Measurements from ENCODE around the gene TLE1.
"Not testable (repeated sequence)": the region's sequence is repeated elsewhere in the genome, so short reads cannot be mapped to it uniquely, and the experiment has no call there.

Gene TLE1

GRCh38 chr9:81652058-81652687 lies 37.2 kb downstream of the TLE1 start:
- no peak for DNase-seq

GRCh38 chr9:81650586-81651515 lies 38.5 kb downstream of the TLE1 start:
- DNase-seq: no peak

DNA sequence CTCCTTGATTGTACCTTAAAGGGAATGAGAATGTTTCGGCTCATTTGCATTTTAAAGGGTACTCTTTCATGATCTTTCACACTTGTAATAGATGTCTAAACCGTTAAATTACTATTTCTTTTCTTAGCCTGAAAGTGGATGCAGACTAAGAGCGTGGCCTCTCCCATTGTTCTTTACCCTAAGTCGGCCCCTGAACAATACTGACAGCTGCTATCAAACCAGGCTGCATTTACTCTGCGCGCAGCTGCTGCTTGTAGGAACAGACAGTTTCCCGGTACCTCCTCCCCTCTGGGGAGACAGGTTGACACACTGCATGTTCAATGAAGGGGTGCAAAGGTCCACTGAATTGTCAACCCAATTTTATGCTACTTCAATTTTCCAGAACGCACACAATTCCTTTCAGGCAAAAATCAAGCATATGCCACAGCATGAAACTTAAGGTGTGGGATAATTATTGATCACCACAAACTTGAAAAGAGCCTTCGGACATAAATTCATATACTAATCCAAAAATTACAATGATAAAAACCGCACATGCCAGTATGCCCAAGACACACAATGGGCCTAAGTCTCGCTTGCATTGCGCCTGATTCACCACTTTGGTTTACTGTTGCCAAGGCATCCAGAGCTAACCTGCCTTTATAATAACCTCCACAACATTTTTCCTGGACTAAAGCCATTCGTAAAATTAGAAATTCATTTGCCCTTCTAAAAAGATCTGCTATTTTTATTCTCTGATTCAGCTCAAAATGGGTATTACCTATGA lies 39.7 kb downstream of the TLE1 start:
- DNase-seq: no peak

DNA sequence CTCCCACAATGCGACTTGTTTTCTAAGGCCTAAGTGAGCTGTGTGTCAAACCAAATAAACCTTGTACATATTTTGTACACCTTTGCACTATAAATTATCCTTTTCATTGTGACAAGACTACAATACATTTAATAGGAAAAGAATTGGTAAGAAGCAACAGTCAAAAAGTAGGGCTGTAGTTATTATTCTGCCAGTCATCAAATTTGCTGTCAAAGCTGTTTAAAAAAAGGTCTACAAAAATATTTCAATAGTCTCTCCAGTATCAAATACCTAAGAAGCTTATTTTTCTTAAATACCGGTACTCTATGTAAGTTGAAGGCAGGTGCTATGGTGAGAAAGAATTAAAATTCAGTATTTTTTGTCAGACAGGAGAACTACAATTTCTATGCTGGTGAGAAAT lies 40.5 kb downstream of the TLE1 start:
- DNase-seq: no peak

- no peak for DNase-seq
Measured at GRCh38 chr9:81646337-81646736, 43.0 kb downstream of the TLE1 start.

GRCh38 chr9:81644513-81644912 lies 44.8 kb downstream of the TLE1 start:
- DNase-seq: not testable (repeated sequence)

DNA sequence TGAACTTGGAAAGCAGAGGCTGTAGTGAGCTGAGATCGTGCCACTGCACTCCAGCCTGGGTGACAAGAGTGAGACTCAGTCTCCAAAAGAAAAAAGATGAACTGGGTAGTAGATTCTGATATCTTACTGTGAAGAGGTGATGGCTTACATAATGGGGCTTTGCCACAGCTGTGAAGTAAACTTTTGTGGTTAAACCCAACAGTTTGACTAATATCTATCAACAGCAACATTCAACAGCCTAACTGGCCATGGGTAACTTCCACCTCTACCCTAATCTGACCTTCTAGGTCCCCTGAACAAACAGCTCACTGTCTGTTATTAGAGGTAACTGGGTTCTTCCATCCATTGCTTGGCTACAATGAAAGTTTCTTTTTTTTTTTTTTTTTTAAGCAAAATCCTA lies 52.1 kb downstream of the TLE1 start:
- no peak for DNase-seq

GRCh38 chr9:81636255-81636599 lies 53.1 kb downstream of the TLE1 start:
- no peak for DNase-seq

DNA sequence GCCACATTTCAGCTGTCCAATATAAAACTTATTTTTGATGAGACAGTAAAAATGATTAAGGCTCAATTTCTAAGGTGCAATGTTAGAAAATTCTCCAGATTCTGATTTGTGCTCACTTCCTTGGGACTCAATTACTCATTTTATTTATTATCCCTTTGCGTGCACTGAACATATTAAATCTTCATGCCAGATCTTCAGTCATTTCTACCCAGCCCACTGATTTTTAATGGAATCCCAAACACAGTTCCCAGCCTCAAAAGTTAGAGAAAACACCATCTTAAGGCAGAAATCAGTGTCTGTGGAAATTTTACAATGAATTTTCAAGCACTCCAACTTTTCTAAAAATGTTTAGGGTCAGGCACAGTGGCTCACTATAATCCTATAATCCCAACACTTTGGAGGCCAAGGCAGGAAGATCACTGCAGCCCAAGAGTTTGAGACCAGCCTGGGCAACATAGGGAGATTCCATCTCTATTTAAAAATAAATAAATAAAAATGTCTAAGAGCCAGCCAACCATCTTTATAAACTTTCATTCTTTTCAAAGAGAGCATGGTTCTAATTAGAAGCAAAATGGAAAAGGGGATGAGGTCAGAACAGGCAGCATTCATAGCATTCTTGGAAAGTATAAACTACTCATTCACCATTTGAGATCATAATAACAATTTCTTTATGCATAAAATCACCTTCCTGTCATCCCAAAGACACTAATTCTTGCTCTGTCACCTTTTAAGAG lies 53.7 kb downstream of the TLE1 start:
- DNase-seq: no peak

DNA sequence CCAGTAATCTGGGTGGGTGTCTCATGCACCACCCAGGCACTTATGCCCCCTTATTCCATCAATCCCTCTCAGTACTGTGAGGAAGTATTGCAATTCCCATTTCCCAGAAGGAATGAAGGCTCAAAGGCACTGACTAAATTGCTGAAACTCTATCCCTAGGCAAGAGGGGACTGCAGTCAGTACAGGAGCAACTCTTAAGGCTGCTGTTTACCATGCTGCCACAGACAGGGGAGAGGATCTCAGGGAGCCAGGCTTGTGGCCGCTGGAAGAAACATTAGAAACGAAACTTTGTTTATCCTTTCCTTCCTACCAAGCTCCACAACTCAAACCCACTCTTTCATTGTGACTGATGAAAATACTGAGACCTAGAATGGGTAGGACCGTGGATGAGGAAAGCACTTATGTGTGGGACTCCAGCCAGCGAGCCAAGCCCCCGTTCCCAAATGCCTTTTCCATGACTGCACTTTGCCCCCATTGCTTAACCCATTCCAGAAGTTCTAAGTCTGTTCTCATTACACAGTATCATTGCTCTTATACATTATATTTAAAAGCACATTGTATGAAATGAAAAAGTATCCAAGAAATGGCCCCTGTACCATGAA lies 54.3 kb downstream of the TLE1 start:
- DNase-seq: no peak

- DNase-seq: no peak
Measured at GRCh38 chr9:81633952-81634854, 55.1 kb downstream of the TLE1 start.

DNA sequence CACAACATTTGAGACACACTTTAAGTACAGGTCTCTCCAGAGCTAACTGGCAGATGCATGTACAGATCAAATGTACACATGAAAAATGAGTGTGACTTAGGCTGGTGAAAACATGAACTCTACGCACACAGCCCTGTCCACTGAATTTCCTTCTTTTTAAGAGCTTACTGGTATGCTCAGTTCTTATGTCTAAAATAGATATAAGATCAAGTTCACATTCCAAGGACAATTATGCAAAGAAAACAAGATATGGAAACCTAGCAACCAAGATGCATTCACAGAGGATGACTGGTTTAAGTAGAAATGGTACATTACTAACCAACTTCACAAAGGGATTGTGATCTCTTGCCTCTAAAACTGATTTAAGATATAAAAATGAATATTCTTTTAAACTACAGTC lies 56.7 kb downstream of the TLE1 start:
- DNase-seq: no peak

DNA sequence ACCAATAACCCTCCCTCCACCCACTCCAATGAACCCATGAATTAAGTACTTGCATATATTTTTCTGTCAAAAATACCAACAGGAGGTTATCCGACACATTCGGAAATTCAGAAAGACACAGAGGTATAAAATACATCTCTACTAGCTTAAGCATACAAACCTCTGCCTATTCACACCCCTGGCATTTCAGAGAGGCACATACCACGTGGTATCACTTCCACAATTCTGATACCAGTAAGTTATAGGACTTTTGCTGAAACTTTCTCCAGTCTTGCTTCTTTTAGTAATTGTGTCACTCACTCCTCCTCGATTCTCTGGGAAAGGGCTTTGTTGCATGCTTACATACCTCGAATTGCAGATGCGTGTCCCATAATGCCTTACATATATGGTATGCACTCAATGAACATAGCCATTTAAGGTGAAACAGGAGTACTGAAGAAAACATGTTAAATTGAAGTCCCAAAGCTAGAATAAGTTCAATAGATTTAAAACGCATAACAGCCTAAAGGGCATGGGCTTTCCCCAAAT lies 58.1 kb downstream of the TLE1 start:
- DNase-seq: no peak

DNA sequence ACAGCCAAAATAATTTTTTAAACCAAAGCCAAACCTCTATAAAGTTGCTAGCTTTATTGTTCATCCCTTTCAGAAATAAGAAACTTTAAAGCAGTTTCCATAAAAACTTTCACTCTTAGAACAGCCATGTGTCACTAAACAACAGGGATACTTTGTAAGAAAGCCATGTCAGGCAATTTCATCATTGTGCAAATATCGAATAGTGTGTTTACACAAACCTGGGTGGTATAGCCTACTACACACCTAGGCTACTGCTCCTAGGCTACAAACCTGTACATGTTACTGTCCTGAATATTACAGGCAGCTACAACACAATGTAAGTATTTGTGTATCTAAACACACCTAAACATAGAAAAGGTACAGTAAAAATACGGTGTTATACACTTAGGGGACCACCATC lies 59.9 kb downstream of the TLE1 start:
- DNase-seq: no peak

DNA sequence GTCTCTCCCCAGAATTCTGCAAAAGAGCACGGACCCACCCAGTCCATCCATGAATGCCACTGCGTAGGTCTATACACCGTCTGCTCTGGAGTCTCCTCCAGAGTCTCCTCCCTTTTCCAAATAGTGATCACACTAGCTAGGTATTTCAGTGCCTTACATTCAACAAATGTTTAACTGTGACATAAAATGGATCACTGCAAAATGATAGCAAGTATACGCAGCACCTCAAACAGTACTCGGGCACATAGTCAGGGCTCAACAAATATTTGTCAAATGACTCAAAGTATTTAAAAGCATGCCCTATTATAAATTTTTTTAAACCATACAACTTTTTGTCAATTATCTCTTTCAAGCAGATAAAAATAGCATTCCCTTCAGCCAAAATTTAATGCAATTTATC lies 60.5 kb downstream of the TLE1 start:
- DNase-seq: no peak

GRCh38 chr9:81627481-81627880 lies 61.9 kb downstream of the TLE1 start:
- no peak for DNase-seq

DNA sequence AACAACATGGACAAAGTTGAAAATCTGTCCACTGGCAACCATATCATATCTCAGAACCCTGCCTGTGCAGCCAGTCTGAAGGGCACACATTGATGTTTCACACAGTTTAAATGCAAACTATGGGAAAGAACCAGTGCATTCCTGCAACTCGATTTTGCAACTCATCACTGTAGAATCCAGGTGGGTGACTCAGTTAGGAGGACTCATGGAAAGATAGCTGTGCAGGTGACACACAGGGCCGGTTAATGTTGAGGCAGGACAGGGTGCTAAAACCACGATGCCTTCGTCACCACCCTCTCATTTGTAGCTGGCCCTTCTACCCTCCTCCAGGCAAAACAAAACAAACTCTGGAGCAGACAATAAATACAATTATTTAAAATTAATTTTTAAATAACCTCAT lies 62.8 kb downstream of the TLE1 start:
- DNase-seq: no peak

DNA sequence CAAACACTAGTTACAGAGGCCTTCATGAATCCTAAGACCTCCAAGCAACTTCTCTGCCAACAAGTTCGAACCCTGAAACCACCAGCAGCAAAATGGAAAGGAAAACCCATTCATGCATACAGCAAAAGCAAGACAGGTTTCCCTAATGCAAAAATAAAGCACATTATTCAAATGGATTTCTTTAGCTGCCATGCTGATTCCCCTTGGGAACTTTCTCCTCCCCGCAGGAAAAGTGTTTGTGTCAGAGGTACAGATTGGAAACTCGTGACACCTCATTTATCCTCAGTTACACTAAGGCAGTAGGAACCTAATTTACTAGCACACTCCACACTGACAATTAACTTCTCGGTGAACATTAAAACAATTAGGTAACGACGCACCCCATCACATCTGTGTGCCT lies 63.4 kb downstream of the TLE1 start:
- DNase-seq: no peak

DNA sequence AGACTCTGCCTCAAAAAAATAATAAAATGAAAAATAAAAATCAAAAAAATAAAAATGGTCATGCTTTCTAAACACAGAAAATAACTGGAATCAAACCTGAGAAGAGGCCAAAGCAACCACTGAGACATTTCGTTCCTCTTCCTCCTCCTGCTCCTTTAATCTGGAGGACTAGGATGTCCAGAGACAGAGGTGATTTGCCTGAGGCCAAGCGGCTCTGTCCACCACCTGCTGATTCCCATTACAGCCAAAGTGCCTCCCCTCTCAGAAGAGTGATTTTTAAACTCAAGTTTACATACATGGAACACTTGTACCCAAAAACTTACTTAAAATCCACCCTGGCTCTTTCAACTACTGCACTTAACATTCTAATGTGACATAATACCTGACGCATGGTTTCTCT lies 65.6 kb downstream of the TLE1 start:
- DNase-seq: no peak

GRCh38 chr9:81622471-81623255 lies 66.7 kb downstream of the TLE1 start:
- no peak for DNase-seq

All from NCI-H2029 (cell line).